CD14-positive monocyte (primary cell): ENCODE results near the gene ZNF324. TPM values are rescaled to one million over a fixed set of nuclear protein-coding genes. Genes with fewer than 3 reads are reported as not detected.

Experiments
- DNase-seq, 3 donors: peaks; one replicate each; pipeline ENCODE4 v3.0.0-alpha.2; 2011 to 2022
- H2AFZ ChIP-seq: 2 replicates; pipeline ENCODE4 v1.6.0; 2012; ENCODE audit warnings: mild to moderate bottlenecking, low read depth, low read length, inconsistent platforms; ENCODE audit not compliant: insufficient read depth, poor library complexity, severe bottlenecking
- H3K27ac ChIP-seq, 2 donors: 1 replicate in 1 of 2; 2 replicates in 1 of 2; pipeline ENCODE4 v1.5.1; 2012 to 2013; ENCODE audit warnings: low read length in 2 of 2, control low read depth in 1 of 2, inconsistent platforms in 1 of 2, low read depth in 1 of 2, mild to moderate bottlenecking in 1 of 2
- H3K27me3 ChIP-seq, 2 donors: one replicate each; pipeline versions ENCODE4 v1.6.0 to v1.6.1; 2011 to 2013; ENCODE audit warnings: low read length in 2 of 2; ENCODE audit not compliant: control insufficient read depth in 2 of 2, insufficient read depth in 2 of 2
- H3K36me3 ChIP-seq, 2 donors: replicated peaks in 1 of 2; 1 replicate in 1 of 2; 2 replicates in 1 of 2; pipeline versions ENCODE4 v1.5.1 to v1.6.1; 2012 to 2013; ENCODE audit warnings: low read length in 2 of 2, control low read depth in 1 of 2, inconsistent platforms in 1 of 2, mild to moderate bottlenecking in 1 of 2; ENCODE audit not compliant: insufficient read depth in 2 of 2, control insufficient read depth in 1 of 2
- H3K4me1 ChIP-seq, 2 donors: 1 replicate in 1 of 2; 2 replicates in 1 of 2; pipeline versions ENCODE4 v1.5.1 to v1.6.1; 2012 to 2013; ENCODE audit warnings: low read length in 2 of 2, control low read depth in 1 of 2, inconsistent platforms in 1 of 2, mild to moderate bottlenecking in 1 of 2, moderate library complexity in 1 of 2; ENCODE audit not compliant: insufficient read depth in 2 of 2, control insufficient read depth in 1 of 2
- H3K4me2 ChIP-seq: replicated peaks from 2 replicates; pipeline ENCODE3; 2012; ENCODE audit warnings: low read length, moderate library complexity, mild to moderate bottlenecking; ENCODE audit not compliant: poor library complexity, severe bottlenecking; ENCODE audit errors: extremely low read depth
- H3K4me3 ChIP-seq, 3 experiments: fragments of 200-600 bp in 1 of 3; sonication (generic) in 1 of 3; replicated peaks in 1 of 3; 1 replicate in 2 of 3; 2 replicates in 1 of 3; pipeline ENCODE4 v1.5.1; 2011 to 2013; ENCODE audit warnings: low read length in 3 of 3, mild to moderate bottlenecking in 3 of 3, control low read depth in 2 of 3, low read depth in 2 of 3, inconsistent platforms in 1 of 3, moderate library complexity in 1 of 3
- H3K79me2 ChIP-seq: 2 replicates; pipeline ENCODE4 v1.6.0; 2012; ENCODE audit warnings: mild to moderate bottlenecking, control low read depth, inconsistent platforms, low read length, moderate library complexity; ENCODE audit not compliant: insufficient read depth
- H3K9ac ChIP-seq: 2 replicates; pipeline ENCODE4 v1.6.0; 2017; ENCODE audit warnings: low read length, mild to moderate bottlenecking; ENCODE audit not compliant: insufficient read depth, poor library complexity, severe bottlenecking
- H3K9me3 ChIP-seq, 2 donors: replicated peaks in 1 of 2; 1 replicate in 1 of 2; 2 replicates in 1 of 2; pipeline versions ENCODE4 v1.5.1 to v1.6.1; 2012 to 2013; ENCODE audit warnings: low read length in 2 of 2, control low read depth in 1 of 2; ENCODE audit not compliant: control insufficient read depth in 1 of 2, insufficient read depth in 1 of 2
- H4K20me1 ChIP-seq: 2 replicates; pipeline ENCODE4 v1.6.0; 2012; ENCODE audit warnings: mild to moderate bottlenecking, low read length, control low read depth, moderate library complexity; ENCODE audit not compliant: insufficient read depth
- H3K27ac Mint-ChIP-seq, 7 donors: one replicate each; pipeline ENCODE4 v1.8.0; 2020; ENCODE audit warnings: mild to moderate bottlenecking in 7 of 7, mixed read lengths in 7 of 7, moderate library complexity in 6 of 7, inconsistent platforms in 2 of 7
- H3K27me3 Mint-ChIP-seq, 3 donors: one replicate each; pipeline ENCODE4 v1.8.0; 2021 to 2022; ENCODE audit warnings: low read depth in 3 of 3, mild to moderate bottlenecking in 3 of 3, mixed read lengths in 3 of 3, moderate library complexity in 3 of 3, inconsistent platforms in 1 of 3
- H3K36me3 Mint-ChIP-seq, 2 donors: one replicate each; pipeline ENCODE4 v1.8.0; 2020; ENCODE audit warnings: mixed read lengths in 2 of 2, inconsistent platforms in 1 of 2, mild to moderate bottlenecking in 1 of 2
- H3K4me1 Mint-ChIP-seq: one replicate; pipeline ENCODE4 v1.8.0; 2020; ENCODE audit warnings: mild to moderate bottlenecking, mixed read lengths
- H3K4me3 Mint-ChIP-seq, 2 donors: one replicate each; pipeline ENCODE4 v1.8.0; 2020; ENCODE audit warnings: mild to moderate bottlenecking in 2 of 2, mixed read lengths in 2 of 2, moderate library complexity in 1 of 2
- H3K9me3 Mint-ChIP-seq, 7 donors: one replicate each; pipeline ENCODE4 v1.8.0; 2020 to 2022; ENCODE audit warnings: mixed read lengths in 7 of 7, mild to moderate bottlenecking in 6 of 7, moderate library complexity in 6 of 7, inconsistent platforms in 2 of 7
- WGBS: methylation state at CpG from one replicate; pipeline ENCODE4 v1.1.5; 2013; ENCODE audit warnings: missing lambda C conversion rate; ENCODE audit not compliant: insufficient coverage; 5-methylcytosine and 5-hydroxymethylcytosine counted together
- intact Hi-C, 2 donors: fragments of 100-400 bp; cut with micrococcal nuclease; formaldehyde crosslinking; loops; one replicate each; pipeline versions ENCODE4 v1.15.0 to v1.15.1; 2023
- polyA plus RNA-seq, 3 donors: library from polyadenylated mRNA; depleted of rRNA in 1 of 3; unstranded in 2 of 3; stranded (reverse) in 1 of 3; fragments of 300-500 nt in 2 of 3; fragments of >200 nt in 1 of 3; fragmentation: Illumina TruSeq in 2 of 3; gene quantifications; 1 replicate in 2 of 3; 2 replicates in 1 of 3; pipeline ENCODE4 v1.2.3, GENCODE V29; 2012 to 2021
- TF ChIP-seq, protein P1 (sequence below): fragments of 200-600 bp; IDR thresholded peaks from one replicate; pipeline ENCODE4 v1.8.0; 2022; ENCODE audit warnings: antibody characterized with exemption, mild to moderate bottlenecking

ZNF324 gene
- polyA plus RNA-seq, 3 donors: 4.1 to 5.7 (median 5.3) TPM

GRCh38 chr19:58450856-58451357, 16.0 kb upstream of the ZNF324 start:
- Mint-ChIP-seq H3K9me3 (peaks cover 16 to 37% (median 32%) of the 10 kb centered on the region in 7 donors), H3K36me3 (peaks cover 16 to 20% of the 10 kb centered on the region in 2 donors), H3K27ac (peak overlapping the region in 5 of 7 donors; percentile 22 to 89 (median 65)), H3K27me3 (peaks cover 3 to 14% (median 8%) of the 10 kb centered on the region in 3 donors), H3K4me3 (peak overlapping the region; percentile 81 to 88), H3K4me1 (peaks cover 16% of the 10 kb centered on the region)
- H3K4me1 ChIP-seq: peaks cover 11 to 15% of the 10 kb centered on the region in 2 donors
- peaks cover 20 to 24% of the 10 kb centered on the region in 2 donors for H3K9me3 ChIP-seq
- no peaks in the 10 kb centered on the region for H3K79me2 ChIP-seq
- no peaks in the 10 kb centered on the region for H4K20me1 ChIP-seq
- peak overlapping the region; percentile 92 for H3K4me2 ChIP-seq
- peak in 2 of 3 donors; percentile 4 to 31 for DNase-seq
- H3K36me3 ChIP-seq: peaks cover 9 to 19% of the 10 kb centered on the region in 2 donors
- intact Hi-C loops: loop anchor here in 1 of 2 donors (1.0 kb wide), 1 partner anchor 11 kb away; the partner anchor contains the start of gene ZNF132
- H3K4me3 ChIP-seq: peak overlapping the region; percentile 56 to 93 (median 58)
- WGBS: 5% methylated on average over 8 of the region's 11 CpGs
- TF ChIP-seq, protein P1, sequence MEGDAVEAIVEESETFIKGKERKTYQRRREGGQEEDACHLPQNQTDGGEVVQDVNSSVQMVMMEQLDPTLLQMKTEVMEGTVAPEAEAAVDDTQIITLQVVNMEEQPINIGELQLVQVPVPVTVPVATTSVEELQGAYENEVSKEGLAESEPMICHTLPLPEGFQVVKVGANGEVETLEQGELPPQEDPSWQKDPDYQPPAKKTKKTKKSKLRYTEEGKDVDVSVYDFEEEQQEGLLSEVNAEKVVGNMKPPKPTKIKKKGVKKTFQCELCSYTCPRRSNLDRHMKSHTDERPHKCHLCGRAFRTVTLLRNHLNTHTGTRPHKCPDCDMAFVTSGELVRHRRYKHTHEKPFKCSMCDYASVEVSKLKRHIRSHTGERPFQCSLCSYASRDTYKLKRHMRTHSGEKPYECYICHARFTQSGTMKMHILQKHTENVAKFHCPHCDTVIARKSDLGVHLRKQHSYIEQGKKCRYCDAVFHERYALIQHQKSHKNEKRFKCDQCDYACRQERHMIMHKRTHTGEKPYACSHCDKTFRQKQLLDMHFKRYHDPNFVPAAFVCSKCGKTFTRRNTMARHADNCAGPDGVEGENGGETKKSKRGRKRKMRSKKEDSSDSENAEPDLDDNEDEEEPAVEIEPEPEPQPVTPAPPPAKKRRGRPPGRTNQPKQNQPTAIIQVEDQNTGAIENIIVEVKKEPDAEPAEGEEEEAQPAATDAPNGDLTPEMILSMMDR: no peak
- peaks cover 0 to 5% of the 10 kb centered on the region in 2 donors for H3K27me3 ChIP-seq
- H2AFZ ChIP-seq: peak overlapping the region; percentile 92
- peak overlapping the region; percentile 71 for H3K9ac ChIP-seq
- peak overlapping the region in 1 of 2 donors; percentile 73 for H3K27ac ChIP-seq

DNA sequence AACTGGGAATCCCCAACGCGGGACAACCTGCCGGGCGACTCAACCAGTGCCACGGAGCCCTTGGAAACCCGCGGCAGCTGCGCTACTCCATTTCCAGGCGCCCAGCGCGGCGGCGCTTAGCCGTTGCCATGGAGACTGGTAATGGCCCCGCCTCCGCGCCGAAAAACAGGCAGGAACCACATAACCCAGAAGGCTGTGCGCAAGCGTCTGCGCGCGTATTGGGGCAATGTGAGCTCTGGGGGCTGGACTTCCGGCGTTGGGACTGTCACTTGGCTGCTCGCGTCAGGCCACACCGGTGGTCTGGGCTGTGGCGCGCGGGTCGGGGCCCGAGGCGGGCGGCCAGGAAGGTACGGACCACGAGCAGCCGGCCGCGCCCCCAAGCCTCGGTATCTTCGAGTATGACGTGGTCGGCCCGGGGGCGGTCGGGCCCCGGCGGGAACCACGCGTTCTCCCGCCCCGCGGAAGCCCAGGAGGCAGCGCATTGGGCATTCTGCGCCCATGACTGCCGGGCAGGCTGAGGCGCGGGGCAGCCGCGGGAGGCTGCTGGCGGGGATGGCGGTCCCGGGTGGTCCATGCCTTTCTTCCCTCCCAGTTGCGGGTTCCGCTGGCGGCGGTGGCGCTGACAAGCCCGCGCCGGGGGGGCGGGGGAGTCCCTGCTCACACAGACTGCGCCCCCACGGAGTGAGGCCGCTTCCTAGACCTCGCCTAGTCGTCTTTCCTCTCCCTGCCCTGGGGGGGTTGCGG, 15.3 kb upstream of the ZNF324 start, which contains the start of gene ZNF324B:
TSS of gene ZNF324B (plus strand) at position 265 of the 744 bp plus-strand sequence. CDS start 2,080 bp downstream, outside the sequence.
- H3K9me3 Mint-ChIP-seq: peaks cover 16 to 34% (median 28%) of the 10 kb centered on the region in 7 donors
- peaks cover 3 to 10% (median 7%) of the 10 kb centered on the region in 3 donors for H3K27me3 Mint-ChIP-seq
- H3K36me3 Mint-ChIP-seq: peaks cover 22 to 26% of the 10 kb centered on the region in 2 donors
- Histone ChIP-seq H3K79me2 (no peaks in the 10 kb centered on the region), H4K20me1 (no peaks in the 10 kb centered on the region), H3K27me3 (peaks cover 0 to 5% of the 10 kb centered on the region in 2 donors), H3K27ac (peak within 1 kb of the TSS in 1 of 2 donors; percentile 73), H3K9me3 (peaks cover 20 to 24% of the 10 kb centered on the region in 2 donors), H3K4me3 (peak within 1 kb of the TSS; percentile 56 to 93 (median 58)), H3K4me2 (peak within 1 kb of the TSS; percentile 92), H2AFZ (peak within 1 kb of the TSS; percentile 92), H3K4me1 (peaks cover 11 to 15% of the 10 kb centered on the region in 2 donors), H3K9ac (peak within 1 kb of the TSS; percentile 71), H3K36me3 (peaks cover 13 to 23% of the 10 kb centered on the region in 2 donors)
- peak within 1 kb of the TSS in 5 of 7 donors; percentile 22 to 89 (median 73) for H3K27ac Mint-ChIP-seq
- peak; percentile 94 to 95 (median 95) for DNase-seq
- intact Hi-C loops: loop anchor here in 1 of 2 donors (1.0 kb wide), 1 partner anchor 11 kb away; the partner anchor contains the start of gene ZNF132
- H3K4me3 Mint-ChIP-seq: peak within 1 kb of the TSS; percentile 81 to 89
- under 1% methylated on average over 79 of the region's 79 CpGs for WGBS
- H3K4me1 Mint-ChIP-seq: peaks cover 16% of the 10 kb centered on the region
- TF ChIP-seq, protein P1: no peak
